MCF 10A (cell line): Measurements from ENCODE around the gene CXCR3. TPM values are rescaled to one million over a fixed set of nuclear protein-coding genes. Genes with fewer than 3 reads are reported as not detected.

ENCODE experiments used
- BruUV-seq: library from RNA; stranded (reverse); fragments of 400-500 nt; replicated peaks from 2 replicates; lab custom pipeline; 2021; lab: Mats Ljungman, UMichigan
- CTCF ChIA-PET: fragments of 300-600 bp; sonication (Branson Sonifier 250); formaldehyde crosslinking; extraction: SDS; loops from one replicate; lab custom pipeline; 2021; ENCODE audit warnings: antibody characterized with exemption, inconsistent platforms; lab: Yijun Ruan, JAX
- POLR2A ChIA-PET: fragments of 300-600, 350-650 bp; sonication (Branson Sonifier 250); formaldehyde crosslinking; extraction: SDS; loops from one replicate; lab custom pipeline; 2020; ENCODE audit warnings: antibody characterized with exemption, inconsistent platforms; lab: Yijun Ruan, JAX
- DNase-seq: peaks from one replicate; pipeline ENCODE4 v3.0.0-alpha.2; 2018; ENCODE audit not compliant: unreplicated experiment
- H3K27ac Mint-ChIP-seq: one replicate; pipeline ENCODE4 v1.8.0; 2022; ENCODE audit warnings: mild to moderate bottlenecking, low read depth, mixed read lengths; ENCODE audit not compliant: unreplicated experiment
- H3K27me3 Mint-ChIP-seq: one replicate; pipeline ENCODE4 v1.8.0; 2022; ENCODE audit warnings: mixed read lengths; ENCODE audit not compliant: insufficient read depth, unreplicated experiment
- H3K36me3 Mint-ChIP-seq: one replicate; pipeline ENCODE4 v1.8.0; 2022; ENCODE audit warnings: mild to moderate bottlenecking, moderate library complexity, mixed read lengths; ENCODE audit not compliant: insufficient read depth, unreplicated experiment
- H3K4me1 Mint-ChIP-seq: one replicate; pipeline ENCODE4 v1.8.0; 2022; ENCODE audit warnings: mixed read lengths; ENCODE audit not compliant: insufficient read depth, unreplicated experiment
- H3K4me3 Mint-ChIP-seq: one replicate; pipeline ENCODE4 v1.8.0; 2022; ENCODE audit warnings: mild to moderate bottlenecking, moderate library complexity, mixed read lengths; ENCODE audit not compliant: unreplicated experiment
- H3K9me3 Mint-ChIP-seq: one replicate; pipeline ENCODE4 v1.8.0; 2022; ENCODE audit warnings: mixed read lengths; ENCODE audit not compliant: unreplicated experiment
- CTCF ChIP-seq: fragments of 200-600 bp; IDR thresholded peaks from one replicate; pipeline ENCODE4 v1.8.0; 2022; ENCODE audit warnings: antibody characterized with exemption, mild to moderate bottlenecking; ENCODE audit not compliant: unreplicated experiment
- intact Hi-C: fragments of 100-400 bp; cut with micrococcal nuclease; formaldehyde crosslinking; loops from 2 replicates; pipeline ENCODE4 v1.14.1; 2022
- total RNA-seq: library from RNA; stranded (reverse); gene quantifications from 2 replicates; pipeline ENCODE4 v1.2.3, GENCODE V29; 2022

Gene CXCR3
- total RNA-seq, 1 experiment from 2014 or later = not detected

- Mint-ChIP-seq H3K27ac (no peak overlapping the region), H3K36me3 (peaks cover 21% of the 10 kb centered on the region), H3K4me3 (no peak overlapping the region), H3K4me1 (no peaks in the 10 kb centered on the region), H3K27me3 (no peaks in the 10 kb centered on the region), H3K9me3 (no peaks in the 10 kb centered on the region)
- DNase-seq = no peak
- no peak for TF ChIP-seq CTCF
- ChIA-PET CTCF (no interaction called here), POLR2A (no interaction called here)
- BruUV-seq = no TSS peak
- intact Hi-C loops = no loop called here
Measured at GRCh38 chrX:71619193-71619592, 882 bp upstream of the CXCR3 start.

GRCh38 chrX:71618787-71619186 lies 476 bp upstream of the CXCR3 start:
- no peaks in the 10 kb centered on the region for H3K27me3 Mint-ChIP-seq
- H3K36me3 Mint-ChIP-seq = peaks cover 21% of the 10 kb centered on the region
- H3K4me3 Mint-ChIP-seq = no peak overlapping the region
- no peaks in the 10 kb centered on the region for H3K9me3 Mint-ChIP-seq
- BruUV-seq = no TSS peak
- DNase-seq = no peak
- TF ChIP-seq CTCF = no peak
- intact Hi-C loops = no loop called here
- ChIA-PET POLR2A (no interaction called here), CTCF (no interaction called here)
- H3K4me1 Mint-ChIP-seq = no peaks in the 10 kb centered on the region
- no peak overlapping the region for H3K27ac Mint-ChIP-seq

- intact Hi-C loops = no loop called here
Measured at GRCh38 chrX:71617742-71618141, 569 bp downstream of the CXCR3 start.

GRCh38 chrX:71616672-71617529 lies 1.4 kb downstream of the CXCR3 start:
- Mint-ChIP-seq H3K27ac (no peak overlapping the region), H3K36me3 (peaks cover 38% of the 10 kb centered on the region), H3K9me3 (no peaks in the 10 kb centered on the region), H3K4me1 (no peaks in the 10 kb centered on the region), H3K4me3 (no peak overlapping the region), H3K27me3 (no peaks in the 10 kb centered on the region)
- intact Hi-C loops = no loop called here
- POLR2A ChIA-PET = no interaction called here
- CTCF ChIA-PET = no interaction called here
- TF ChIP-seq CTCF = no peak
- no TSS peak for BruUV-seq
- DNase-seq = no peak

More at GRCh38 chrX:71617742-71618141, 569 bp downstream of the CXCR3 start:
- Mint-ChIP-seq H3K36me3 (peaks cover 32% of the 10 kb centered on the region), H3K4me3 (no peak overlapping the region), H3K27me3 (no peaks in the 10 kb centered on the region), H3K9me3 (no peaks in the 10 kb centered on the region), H3K27ac (no peak overlapping the region), H3K4me1 (no peaks in the 10 kb centered on the region)
- TF ChIP-seq CTCF = no peak
- BruUV-seq = no TSS peak
- DNase-seq = no peak
- CTCF ChIA-PET = no interaction called here
- POLR2A ChIA-PET = no interaction called here
